ENCODE results near the gene CYP4F8.
"Not testable (repeated sequence)": the region's sequence is repeated elsewhere in the genome, so short reads cannot be mapped to it uniquely, and the experiment has no call there.

The CYP4F8 gene

DNA sequence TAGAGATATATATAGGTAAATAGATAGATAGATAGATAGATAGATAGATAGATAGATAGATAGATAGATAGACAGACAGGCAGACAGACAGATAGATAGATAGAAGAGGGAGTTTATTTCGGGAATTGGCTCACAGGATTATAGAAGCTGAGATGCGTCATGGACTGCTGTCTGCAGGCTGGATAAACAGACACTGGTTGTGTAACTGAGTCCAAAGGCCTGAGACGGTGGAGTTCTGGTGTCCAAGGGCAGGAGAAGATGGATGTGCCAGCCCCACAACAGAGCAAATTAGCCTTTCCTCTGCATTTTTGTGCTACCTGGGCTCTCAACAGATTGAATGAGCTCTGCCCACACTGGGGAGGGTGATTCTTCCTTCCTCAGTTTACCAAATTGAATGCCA, 28.4 kb downstream of the CYP4F8 start:
- DNase-seq (ENCODE audit: low read depth): no peak
- no peak overlapping the region for H3K4me3 ChIP-seq (ENCODE audit: low read depth, low read length)
- TF ChIP-seq MYC (IDR thresholded peaks at IDR 0.05; ENCODE audit: low read depth, low read length): no peak
- TF ChIP-seq, protein P1, sequence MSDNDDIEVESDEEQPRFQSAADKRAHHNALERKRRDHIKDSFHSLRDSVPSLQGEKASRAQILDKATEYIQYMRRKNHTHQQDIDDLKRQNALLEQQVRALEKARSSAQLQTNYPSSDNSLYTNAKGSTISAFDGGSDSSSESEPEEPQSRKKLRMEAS (IDR thresholded peaks at IDR 0.05; ENCODE audit: low read depth, low read length): no peak
- TF ChIP-seq POLR2A (IDR thresholded peaks at IDR 0.05; ENCODE audit: extremely low read depth, insufficient read length): no peak
- TF ChIP-seq, protein P2, sequence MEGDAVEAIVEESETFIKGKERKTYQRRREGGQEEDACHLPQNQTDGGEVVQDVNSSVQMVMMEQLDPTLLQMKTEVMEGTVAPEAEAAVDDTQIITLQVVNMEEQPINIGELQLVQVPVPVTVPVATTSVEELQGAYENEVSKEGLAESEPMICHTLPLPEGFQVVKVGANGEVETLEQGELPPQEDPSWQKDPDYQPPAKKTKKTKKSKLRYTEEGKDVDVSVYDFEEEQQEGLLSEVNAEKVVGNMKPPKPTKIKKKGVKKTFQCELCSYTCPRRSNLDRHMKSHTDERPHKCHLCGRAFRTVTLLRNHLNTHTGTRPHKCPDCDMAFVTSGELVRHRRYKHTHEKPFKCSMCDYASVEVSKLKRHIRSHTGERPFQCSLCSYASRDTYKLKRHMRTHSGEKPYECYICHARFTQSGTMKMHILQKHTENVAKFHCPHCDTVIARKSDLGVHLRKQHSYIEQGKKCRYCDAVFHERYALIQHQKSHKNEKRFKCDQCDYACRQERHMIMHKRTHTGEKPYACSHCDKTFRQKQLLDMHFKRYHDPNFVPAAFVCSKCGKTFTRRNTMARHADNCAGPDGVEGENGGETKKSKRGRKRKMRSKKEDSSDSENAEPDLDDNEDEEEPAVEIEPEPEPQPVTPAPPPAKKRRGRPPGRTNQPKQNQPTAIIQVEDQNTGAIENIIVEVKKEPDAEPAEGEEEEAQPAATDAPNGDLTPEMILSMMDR (IDR thresholded peaks at IDR 0.05; ENCODE audit: low read depth, low read length): no peak

DNA sequence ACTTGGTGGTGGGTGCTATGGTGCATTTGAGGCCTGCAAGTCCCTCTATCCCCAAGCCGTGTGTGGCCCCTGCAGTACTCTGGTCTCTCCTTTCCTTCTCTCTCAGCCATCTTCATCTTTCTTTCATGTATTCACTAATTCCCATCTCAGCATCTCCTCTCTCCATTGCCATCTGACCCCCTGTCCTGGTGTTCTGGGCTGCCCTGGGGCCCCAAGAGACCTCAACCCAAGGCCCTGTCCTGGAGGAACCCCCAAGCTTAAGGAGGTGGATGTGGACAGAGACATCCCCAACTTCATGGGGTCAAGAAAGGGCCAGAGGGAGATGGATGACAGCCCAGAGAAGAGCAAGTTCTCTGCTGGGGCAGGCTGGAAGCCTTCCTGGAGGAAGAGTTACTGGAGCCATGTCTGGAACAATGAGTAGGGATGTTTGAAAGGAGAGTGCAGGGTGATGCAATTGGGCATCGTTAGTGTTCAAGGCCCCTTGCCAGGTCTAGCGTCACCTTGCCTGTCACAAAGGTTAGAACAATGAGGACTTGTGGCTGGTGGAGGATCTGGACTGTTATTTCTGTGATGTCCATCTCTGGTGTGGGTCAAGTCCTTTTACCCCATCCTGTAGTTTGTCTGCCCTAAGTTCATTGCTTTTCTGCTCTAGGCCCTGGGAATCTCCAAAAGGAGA, 29.2 kb downstream of the CYP4F8 start:
- DNase-seq (ENCODE audit: low read depth): no peak
- no peak overlapping the region for H3K4me3 ChIP-seq (ENCODE audit: low read depth, low read length)
- TF ChIP-seq MYC (IDR thresholded peaks at IDR 0.05; ENCODE audit: low read depth, low read length) (no peak), POLR2A (IDR thresholded peaks at IDR 0.05; ENCODE audit: extremely low read depth, insufficient read length) (no peak)

DNA sequence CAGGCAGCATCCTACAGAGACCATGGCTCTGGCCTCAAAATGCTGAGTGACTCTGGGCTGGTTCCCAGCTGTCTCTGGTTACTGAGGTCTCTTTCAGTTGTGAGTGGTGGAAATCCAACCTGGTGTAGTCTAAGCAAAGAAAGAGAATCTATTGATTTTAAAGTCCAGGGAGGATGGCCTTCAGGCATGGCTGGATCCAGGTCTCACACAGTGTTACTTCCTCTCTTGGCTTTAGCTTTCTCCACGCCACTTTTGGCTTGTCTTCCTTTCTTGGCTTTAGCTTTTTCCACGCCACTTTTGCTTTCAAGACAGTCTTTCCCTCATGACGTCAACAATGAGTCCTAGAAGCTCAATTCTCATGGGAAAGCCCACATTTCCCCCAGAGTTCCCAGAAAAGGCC, 29.8 kb downstream of the CYP4F8 start:
- DNase-seq (ENCODE audit: low read depth): no peak
- TF ChIP-seq POLR2A (IDR thresholded peaks at IDR 0.05; ENCODE audit: extremely low read depth, insufficient read length): no peak
- TF ChIP-seq, protein P1 (IDR thresholded peaks at IDR 0.05; ENCODE audit: low read depth, low read length): no peak
- no peak overlapping the region for H3K4me3 ChIP-seq (ENCODE audit: low read depth, low read length)

DNA sequence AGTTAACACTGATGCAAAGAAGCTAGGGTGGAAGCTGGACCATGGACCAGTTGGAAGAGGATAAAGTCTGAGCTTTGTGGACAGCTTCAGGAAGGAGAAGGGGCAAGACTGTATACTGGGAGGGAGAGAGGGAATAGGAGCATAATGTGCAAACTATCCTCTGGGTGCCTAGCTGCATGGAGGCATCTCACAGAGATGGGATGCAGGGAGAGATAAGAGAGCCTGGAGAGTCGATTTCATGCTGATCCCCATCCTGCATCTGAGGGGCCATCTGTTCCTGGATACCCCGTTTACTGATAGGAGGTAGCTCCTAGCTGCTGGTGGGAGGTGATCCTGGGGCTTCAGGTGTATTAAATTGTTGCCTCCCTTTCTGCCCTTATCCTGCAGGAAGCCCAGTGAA, 34.5 kb downstream of the CYP4F8 start:
- no peak for DNase-seq (ENCODE audit: low read depth)
- TF ChIP-seq, protein P2 (IDR thresholded peaks at IDR 0.05; ENCODE audit: low read depth, low read length): no peak
- TF ChIP-seq, protein P1 (IDR thresholded peaks at IDR 0.05; ENCODE audit: low read depth, low read length): no peak
- no peak for TF ChIP-seq POLR2A (IDR thresholded peaks at IDR 0.05; ENCODE audit: extremely low read depth, insufficient read length)
- no peak for TF ChIP-seq MYC (IDR thresholded peaks at IDR 0.05; ENCODE audit: low read depth, low read length)

DNA sequence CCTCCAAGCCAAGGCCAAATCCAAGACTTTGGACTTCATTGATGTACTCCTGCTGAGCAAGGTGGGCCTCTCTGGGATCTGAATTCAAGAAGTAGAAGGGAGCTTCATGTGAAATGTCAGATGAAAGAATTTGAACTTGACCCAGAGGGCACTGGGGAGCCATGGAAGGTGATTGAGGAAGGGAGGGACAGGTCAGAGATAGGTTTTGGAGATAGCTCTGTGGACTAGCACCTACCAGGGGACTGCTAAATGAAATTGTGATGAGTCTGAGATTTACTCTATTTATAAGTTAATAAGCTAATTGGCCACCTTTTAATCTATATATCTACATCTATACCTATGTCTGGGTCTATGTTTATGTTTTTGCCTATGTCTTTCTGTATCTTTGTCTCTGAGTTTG, 35.1 kb downstream of the CYP4F8 start:
- not testable (repeated sequence) for DNase-seq (ENCODE audit: low read depth); H3K4me3 ChIP-seq (ENCODE audit: low read depth, low read length)

More for the DNA sequence above, 34.5 kb downstream of the CYP4F8 start:
- H3K4me3 ChIP-seq (ENCODE audit: low read depth, low read length): no peak overlapping the region

DNA sequence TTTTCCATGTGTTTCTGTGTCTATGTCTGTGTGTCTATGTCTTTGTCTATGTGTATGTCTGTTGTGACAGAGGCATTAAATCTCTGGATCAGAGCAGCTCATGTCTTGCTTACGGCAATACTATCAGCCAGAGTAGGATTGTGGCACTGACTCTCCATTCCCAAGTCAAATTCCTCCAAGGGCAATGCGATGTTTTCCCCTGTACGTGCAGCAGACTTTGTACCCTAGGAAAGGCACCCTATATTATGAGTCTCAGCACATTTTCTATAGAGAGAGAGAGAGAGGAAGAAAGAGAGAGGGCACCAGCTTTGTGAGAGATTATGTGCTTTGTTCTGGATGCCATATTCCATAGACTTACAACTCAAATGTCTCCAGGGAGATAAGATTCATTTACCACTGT, 36.8 kb downstream of the CYP4F8 start:
- no peak overlapping the region for H3K4me3 ChIP-seq (ENCODE audit: low read depth, low read length)
- TF ChIP-seq POLR2A (IDR thresholded peaks at IDR 0.05; ENCODE audit: extremely low read depth, insufficient read length) (no peak), MYC (IDR thresholded peaks at IDR 0.05; ENCODE audit: low read depth, low read length) (no peak)
- TF ChIP-seq, protein P1 (IDR thresholded peaks at IDR 0.05; ENCODE audit: low read depth, low read length): no peak
- no peak for DNase-seq (ENCODE audit: low read depth)

DNA sequence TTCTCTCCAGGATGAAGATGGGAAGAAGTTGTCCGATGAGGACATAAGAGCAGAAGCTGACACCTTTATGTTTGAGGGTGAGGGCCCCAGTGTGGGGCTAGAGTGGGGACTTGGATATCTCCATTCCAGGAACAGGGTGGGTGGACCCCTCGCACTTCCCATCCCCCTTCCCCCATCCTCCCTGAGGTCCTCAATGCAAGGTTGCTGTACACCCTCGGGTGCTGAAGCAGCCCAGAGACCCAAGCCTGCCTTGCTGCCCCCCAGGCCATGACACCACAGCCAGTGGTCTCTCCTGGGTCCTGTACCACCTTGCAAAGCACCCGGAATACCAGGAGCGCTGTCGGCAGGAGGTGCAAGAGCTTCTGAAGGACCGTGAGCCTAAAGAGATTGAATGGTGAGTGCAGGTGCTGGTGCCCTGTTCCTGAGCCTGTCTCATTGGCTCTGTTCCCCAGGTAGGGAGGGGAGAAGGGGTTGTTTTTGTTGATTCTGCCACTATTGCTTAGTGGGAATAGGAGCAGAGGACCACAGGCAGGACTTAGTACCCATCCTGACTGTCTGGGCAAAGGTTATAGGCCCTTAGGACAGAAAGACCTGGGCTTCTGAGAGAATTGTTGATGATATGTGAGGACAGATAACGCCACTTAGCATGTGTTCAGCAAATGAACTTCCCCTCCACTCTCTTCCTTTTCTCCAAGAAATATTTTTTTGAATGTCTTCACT, 37.7 kb downstream of the CYP4F8 start:
- no peak overlapping the region for H3K4me3 ChIP-seq (ENCODE audit: low read depth, low read length)
- DNase-seq (ENCODE audit: low read depth): no peak
- no peak for TF ChIP-seq MYC (IDR thresholded peaks at IDR 0.05; ENCODE audit: low read depth, low read length)
- TF ChIP-seq, protein P1 (IDR thresholded peaks at IDR 0.05; ENCODE audit: low read depth, low read length): no peak
- TF ChIP-seq, protein P2 (IDR thresholded peaks at IDR 0.05; ENCODE audit: low read depth, low read length): no peak
- TF ChIP-seq POLR2A (IDR thresholded peaks at IDR 0.05; ENCODE audit: extremely low read depth, insufficient read length): no peak
